Prostate gland (tissue), 2 donors: ENCODE measurements around the gene CERS6. TPM values are rescaled to one million over a fixed set of nuclear protein-coding genes. Genes with fewer than 3 reads are reported as not detected.

Experiments
- DNase-seq: peaks from one replicate; pipeline ENCODE4 v3.0.0-alpha.2; 2019; ENCODE audit warnings: low spot score
- H3K27ac ChIP-seq, 2 donors: fragments of 200-600 bp; sonication (generic); 2 replicates each; pipeline ENCODE4 v1.5.1; 2017 to 2019
- H3K27me3 ChIP-seq: fragments of 200-600 bp; sonication (generic); replicated peaks from 2 replicates; pipeline ENCODE4 v1.5.1; 2019; ENCODE audit not compliant: insufficient read depth
- H3K36me3 ChIP-seq, 2 donors: fragments of 200-600 bp; sonication (generic); 1 replicate in 1 of 2; 2 replicates in 1 of 2; pipeline versions ENCODE4 v1.5.1 to v1.8.1; 2017 to 2019
- H3K4me1 ChIP-seq: fragments of 200-600 bp; sonication (generic); replicated peaks from 2 replicates; pipeline ENCODE4 v1.5.1; 2019
- H3K4me3 ChIP-seq, 2 donors: fragments of 200-600 bp; sonication (generic); 2 replicates each; pipeline ENCODE4 v1.5.1; 2017 to 2019
- H3K9me3 ChIP-seq: fragments of 200-600 bp; sonication (generic); 2 replicates; pipeline ENCODE4 v1.5.1; 2017
- CTCF ChIP-seq, 4 experiments: fragments of 200-600 bp in 2 of 4; fragments of 450-650 bp in 2 of 4; sonication (generic) in 2 of 4; IDR thresholded peaks; 1 replicate in 3 of 4; 2 replicates in 1 of 4; pipeline ENCODE4 v1.5.1; 2016 to 2019; ENCODE audit warnings: antibody characterized with exemption in 4 of 4, mild to moderate bottlenecking in 2 of 4, moderate library complexity in 2 of 4
- POLR2A ChIP-seq: fragments of 450-650 bp; IDR thresholded peaks from one replicate; pipeline ENCODE4 v1.6.1; 2016; ENCODE audit warnings: antibody characterized with exemption, mild to moderate bottlenecking
- POLR2AphosphoS5 ChIP-seq: sonication (generic); formaldehyde crosslinking; IDR thresholded peaks from one replicate; pipeline ENCODE4 v1.6.1; 2017; ENCODE audit warnings: antibody characterized with exemption
- WGBS: methylation state at CpG from one replicate; pipeline ENCODE4 v1.1.5; 2018; 5-methylcytosine and 5-hydroxymethylcytosine counted together
- intact Hi-C: fragments of 100-400 bp; cut with DNase I; formaldehyde crosslinking; loops from one replicate; pipeline ENCODE4 v1.14.2; 2022
- total RNA-seq, 2 donors: library from RNA; depleted of rRNA; stranded (reverse); fragments of >200 nt; gene quantifications; one replicate each; pipeline ENCODE4 v1.1.0, GENCODE V29; 2016

Gene CERS6
- total RNA-seq, 2 donors from 2014 or later = 30.1 to 67.8 TPM

GRCh38 chr2:168460571-168460970, 4.5 kb downstream of the CERS6 start:
- H3K4me1 ChIP-seq = no peaks in the 10 kb centered on the region
- TF ChIP-seq CTCF (IDR thresholded peaks at IDR 0.05) (no peak), POLR2A (no peak), POLR2AphosphoS5 (no peak)
- intact Hi-C loops = no loop called here
- no peaks in the 10 kb centered on the region for H3K36me3 ChIP-seq
- WGBS = 73% methylated on average over 2 of the region's 2 CpGs
- DNase-seq = no peak
- H3K9me3 ChIP-seq = no peaks in the 10 kb centered on the region
- H3K27me3 ChIP-seq = no peaks in the 10 kb centered on the region
- H3K4me3 ChIP-seq = no peak overlapping the region
- H3K27ac ChIP-seq = no peak overlapping the region

GRCh38 chr2:168461178-168461941, 5.3 kb downstream of the CERS6 start:
- Histone ChIP-seq H3K4me1 (no peaks in the 10 kb centered on the region), H3K27me3 (no peaks in the 10 kb centered on the region), H3K4me3 (no peak overlapping the region), H3K36me3 (no peaks in the 10 kb centered on the region), H3K27ac (no peak overlapping the region), H3K9me3 (no peaks in the 10 kb centered on the region)
- TF ChIP-seq POLR2AphosphoS5 (no peak), CTCF (IDR thresholded peaks at IDR 0.05) (no peak), POLR2A (no peak)
- 97% methylated on average over 2 of the region's 2 CpGs for WGBS
- no peak for DNase-seq
- intact Hi-C loops = no loop called here

- Histone ChIP-seq H3K4me3 (no peak overlapping the region), H3K27me3 (no peaks in the 10 kb centered on the region), H3K36me3 (no peaks in the 10 kb centered on the region), H3K4me1 (peaks cover 3% of the 10 kb centered on the region), H3K9me3 (no peaks in the 10 kb centered on the region), H3K27ac (no peak overlapping the region)
- 84% methylated on average over 2 of the region's 2 CpGs for WGBS
- no peak for DNase-seq
- intact Hi-C loops = no loop called here
- peak in 1 of 4 experiments; percentile 11 for TF ChIP-seq CTCF (IDR thresholded peaks at IDR 0.05)
- TF ChIP-seq POLR2AphosphoS5 = no peak
Measured at GRCh38 chr2:168461942-168462331, 5.9 kb downstream of the CERS6 start.

GRCh38 chr2:168462543-168463045, 6.5 kb downstream of the CERS6 start:
- peaks cover 8% of the 10 kb centered on the region for H3K4me1 ChIP-seq
- no peaks in the 10 kb centered on the region for H3K27me3 ChIP-seq
- DNase-seq = no peak
- intact Hi-C loops = no loop called here
- TF ChIP-seq POLR2AphosphoS5 (no peak), CTCF (IDR thresholded peaks at IDR 0.05) (no peak), POLR2A (no peak)
- no peaks in the 10 kb centered on the region for H3K9me3 ChIP-seq
- no peak overlapping the region for H3K4me3 ChIP-seq
- H3K36me3 ChIP-seq = no peaks in the 10 kb centered on the region
- H3K27ac ChIP-seq = no peak overlapping the region
- 70% methylated on average over 2 of the region's 2 CpGs for WGBS

- no peak for DNase-seq
- H3K36me3 ChIP-seq = no peaks in the 10 kb centered on the region
- TF ChIP-seq POLR2AphosphoS5 (no peak), POLR2A (no peak), CTCF (IDR thresholded peaks at IDR 0.05) (no peak)
- H3K27me3 ChIP-seq = no peaks in the 10 kb centered on the region
- intact Hi-C loops = no loop called here
- H3K4me1 ChIP-seq = peaks cover 8% of the 10 kb centered on the region
- H3K9me3 ChIP-seq = no peaks in the 10 kb centered on the region
- H3K4me3 ChIP-seq = no peak overlapping the region
- H3K27ac ChIP-seq = no peak overlapping the region
Measured at GRCh38 chr2:168465594-168465993, 9.5 kb downstream of the CERS6 start.
